22Rv1 (cell line): ENCODE measurements around the gene SUSD6.

Experiments used
- CTCF ChIP-seq: fragments of 450-650 bp; IDR thresholded peaks from 2 replicates; pipeline ENCODE4 v1.5.1; 2017; ENCODE audit warnings: mild to moderate bottlenecking
- ZFX ChIP-seq: fragments of 450-650 bp; IDR thresholded peaks from 2 replicates; pipeline ENCODE4 v1.6.1; 2017; ENCODE audit warnings: antibody characterized with exemption, borderline replicate concordance

GRCh38 chr14:69662636-69663299 is 51.4 kb downstream of the SUSD6 start:
- TF ChIP-seq CTCF (no peak), ZFX (no peak)
